Loucy (cell line): Measurements from ENCODE around the gene ADISSP.

ENCODE experiments used
- H2AFZ ChIP-seq: fragments of 200-600 bp; sonication (generic); 2 replicates; pipeline ENCODE4 v1.6.0; 2016; ENCODE audit warnings: antibody characterized with exemption, mild to moderate bottlenecking, low read length, moderate library complexity
- H3F3A ChIP-seq: fragments of 200-600 bp; 2 replicates; pipeline ENCODE4 v1.6.0; 2016; ENCODE audit warnings: antibody characterized with exemption, low read depth, mild to moderate bottlenecking
- H3K27me3 ChIP-seq: fragments of 200-600 bp; sonication (generic); 2 replicates; pipeline ENCODE4 v1.6.1; 2014; ENCODE audit warnings: low read length, mild to moderate bottlenecking; ENCODE audit not compliant: insufficient read depth, poor library complexity, severe bottlenecking
- H3K36me3 ChIP-seq: fragments of 200-600 bp; sonication (generic); 2 replicates; pipeline ENCODE4 v1.6.1; 2016; ENCODE audit warnings: low read length; ENCODE audit not compliant: insufficient read depth
- H3K4me1 ChIP-seq: fragments of 200-600 bp; sonication (generic); 2 replicates; pipeline ENCODE4 v1.5.1; 2014; ENCODE audit warnings: low read length, mild to moderate bottlenecking; ENCODE audit not compliant: insufficient read depth, poor library complexity, severe bottlenecking
- H3K4me2 ChIP-seq: fragments of 200-600 bp; sonication (generic); 2 replicates; pipeline ENCODE4 v1.6.0; 2014; ENCODE audit warnings: antibody characterized with exemption, low read length, low read depth, mild to moderate bottlenecking; ENCODE audit not compliant: poor library complexity, severe bottlenecking
- H3K4me3 ChIP-seq: fragments of 200-600 bp; sonication (generic); 2 replicates; pipeline ENCODE4 v1.5.1; 2014; ENCODE audit warnings: low read length, mild to moderate bottlenecking, mixed read lengths; ENCODE audit not compliant: poor library complexity, severe bottlenecking
- H3K79me2 ChIP-seq: fragments of 200-600 bp; sonication (generic); 2 replicates; pipeline ENCODE4 v1.6.1; 2014; ENCODE audit warnings: low read length; ENCODE audit not compliant: insufficient read depth
- H3K9ac ChIP-seq: fragments of 200-600 bp; sonication (generic); 2 replicates; pipeline ENCODE4 v1.6.0; 2014; ENCODE audit warnings: mild to moderate bottlenecking, low read depth, low read length, moderate library complexity; ENCODE audit not compliant: poor library complexity, severe bottlenecking
- H3K9me2 ChIP-seq: fragments of 200-600 bp; sonication (generic); replicated peaks from 2 replicates; pipeline ENCODE4 v1.6.1; 2016; ENCODE audit warnings: low read depth, low read length, mixed read lengths
- H3K9me3 ChIP-seq: fragments of 200-600 bp; sonication (generic); 2 replicates; pipeline ENCODE4 v1.6.1; 2014; ENCODE audit warnings: mild to moderate bottlenecking, antibody characterized with exemption, low read length, low read depth; ENCODE audit not compliant: insufficient read depth
- H4K20me1 ChIP-seq: fragments of 200-600 bp; sonication (generic); 2 replicates; pipeline ENCODE4 v1.6.0; 2014; ENCODE audit warnings: antibody characterized with exemption, low read length, mild to moderate bottlenecking; ENCODE audit not compliant: insufficient read depth, poor library complexity, severe bottlenecking
- EZH2phosphoT487 ChIP-seq: fragments of 200-600 bp; IDR thresholded peaks from 2 replicates; pipeline ENCODE4 v1.6.1; 2018; ENCODE audit warnings: antibody characterized with exemption, mild to moderate bottlenecking, moderate library complexity, borderline replicate concordance
- TF ChIP-seq, protein P1 (sequence below): fragments of 200-600 bp; sonication (generic); conservative IDR thresholded peaks from 2 replicates; pipeline ENCODE4 v1.5.1; 2014; ENCODE audit warnings: mild to moderate bottlenecking, antibody characterized with exemption, low read length

Gene ADISSP

DNA sequence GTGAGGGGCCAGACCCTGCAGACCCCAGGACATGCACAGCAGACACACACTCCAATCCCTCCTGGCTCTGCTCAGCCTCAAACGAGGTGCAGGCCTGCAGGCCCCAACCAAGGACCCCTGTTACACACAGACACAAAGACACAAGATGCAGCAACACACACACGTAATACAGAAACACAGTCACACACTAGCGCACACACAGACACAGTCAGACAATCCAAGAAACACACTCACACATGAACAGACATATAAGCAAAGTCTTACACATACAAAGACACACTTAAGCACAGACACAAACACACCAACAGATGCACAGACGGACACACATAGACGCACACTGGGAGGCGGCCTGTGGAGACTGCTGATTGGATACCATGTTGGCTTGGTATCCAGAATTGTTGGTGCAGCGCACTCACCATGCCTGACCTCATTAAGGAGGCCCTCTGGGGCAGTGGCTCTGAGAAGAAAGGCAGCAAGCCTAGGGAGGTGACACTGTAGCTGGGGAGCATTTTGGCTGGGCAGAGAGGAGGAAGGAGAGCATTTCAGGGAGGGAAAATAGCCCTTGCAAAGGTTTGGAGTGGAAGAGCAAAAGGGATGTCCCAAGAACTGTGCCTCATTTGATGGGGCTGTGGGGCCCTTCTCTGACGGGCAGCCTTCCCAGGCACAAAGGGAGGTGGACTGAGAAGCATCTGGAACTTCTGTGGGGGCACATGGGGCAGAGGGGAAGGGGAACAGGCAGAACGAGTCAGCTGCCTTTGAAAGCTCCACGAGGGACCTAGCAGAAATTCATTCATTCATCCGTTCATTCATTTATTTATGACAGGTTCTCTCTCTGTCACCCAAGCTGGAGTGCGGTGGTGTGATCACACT is 36.5 kb downstream of the ADISSP start:
- Histone ChIP-seq H3F3A (no peaks in the 10 kb centered on the region), H2AFZ (no peak overlapping the region), H3K9me3 (no peaks in the 10 kb centered on the region), H3K79me2 (no peaks in the 10 kb centered on the region), H3K4me3 (no peak overlapping the region), H3K36me3 (no peaks in the 10 kb centered on the region), H3K27me3 (no peaks in the 10 kb centered on the region), H3K9ac (no peak overlapping the region), H3K4me1 (peaks cover 3% of the 10 kb centered on the region), H3K9me2 (no peaks in the 10 kb centered on the region), H4K20me1 (no peaks in the 10 kb centered on the region), H3K4me2 (no peak overlapping the region)
- TF ChIP-seq EZH2phosphoT487: no peak
- TF ChIP-seq, protein P1, sequence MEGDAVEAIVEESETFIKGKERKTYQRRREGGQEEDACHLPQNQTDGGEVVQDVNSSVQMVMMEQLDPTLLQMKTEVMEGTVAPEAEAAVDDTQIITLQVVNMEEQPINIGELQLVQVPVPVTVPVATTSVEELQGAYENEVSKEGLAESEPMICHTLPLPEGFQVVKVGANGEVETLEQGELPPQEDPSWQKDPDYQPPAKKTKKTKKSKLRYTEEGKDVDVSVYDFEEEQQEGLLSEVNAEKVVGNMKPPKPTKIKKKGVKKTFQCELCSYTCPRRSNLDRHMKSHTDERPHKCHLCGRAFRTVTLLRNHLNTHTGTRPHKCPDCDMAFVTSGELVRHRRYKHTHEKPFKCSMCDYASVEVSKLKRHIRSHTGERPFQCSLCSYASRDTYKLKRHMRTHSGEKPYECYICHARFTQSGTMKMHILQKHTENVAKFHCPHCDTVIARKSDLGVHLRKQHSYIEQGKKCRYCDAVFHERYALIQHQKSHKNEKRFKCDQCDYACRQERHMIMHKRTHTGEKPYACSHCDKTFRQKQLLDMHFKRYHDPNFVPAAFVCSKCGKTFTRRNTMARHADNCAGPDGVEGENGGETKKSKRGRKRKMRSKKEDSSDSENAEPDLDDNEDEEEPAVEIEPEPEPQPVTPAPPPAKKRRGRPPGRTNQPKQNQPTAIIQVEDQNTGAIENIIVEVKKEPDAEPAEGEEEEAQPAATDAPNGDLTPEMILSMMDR: no peak

DNA sequence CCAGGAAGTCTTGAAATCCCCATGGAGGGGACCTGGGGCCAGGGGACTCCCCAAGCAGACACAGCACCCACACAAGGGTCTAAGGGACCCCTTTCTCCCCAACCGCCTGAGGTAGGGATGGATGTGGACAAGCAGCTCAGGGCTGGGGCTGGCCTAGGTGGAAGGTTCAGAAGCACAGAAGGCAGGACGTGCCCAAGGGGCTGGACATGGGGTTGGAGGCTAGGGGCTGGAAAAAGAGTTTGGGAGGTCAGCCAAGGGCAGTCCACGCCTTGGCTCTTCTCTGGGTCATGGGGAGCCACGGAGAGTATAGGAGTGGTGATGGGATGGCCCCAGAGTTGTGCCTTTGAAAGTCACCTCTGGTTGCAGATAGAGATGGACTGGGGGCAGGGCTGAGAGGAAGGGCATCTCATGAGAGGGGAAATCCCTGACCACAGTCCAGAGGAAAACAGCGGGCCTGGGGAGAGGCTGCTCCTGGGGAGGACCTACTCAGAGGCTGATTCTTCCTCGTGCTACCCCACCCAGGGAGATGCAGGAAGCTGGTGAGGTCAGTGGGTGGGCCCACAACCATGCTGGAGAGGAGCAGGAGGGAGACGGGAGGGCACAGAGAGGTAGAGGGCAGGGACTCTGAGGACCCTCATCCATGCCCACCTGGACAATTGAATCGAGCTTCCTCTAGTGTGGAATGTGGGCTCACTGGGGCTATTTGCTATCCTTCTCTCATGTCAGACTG is 37.6 kb downstream of the ADISSP start:
- no peak overlapping the region for H2AFZ ChIP-seq
- no peak overlapping the region for H3K4me3 ChIP-seq
- H3K4me1 ChIP-seq: peaks cover 3% of the 10 kb centered on the region
- H3F3A ChIP-seq: no peaks in the 10 kb centered on the region
- no peak overlapping the region for H3K9ac ChIP-seq
- no peaks in the 10 kb centered on the region for H3K9me3 ChIP-seq
- no peaks in the 10 kb centered on the region for H3K79me2 ChIP-seq
- no peaks in the 10 kb centered on the region for H3K27me3 ChIP-seq
- H3K36me3 ChIP-seq: no peaks in the 10 kb centered on the region
- H3K4me2 ChIP-seq: no peak overlapping the region
- TF ChIP-seq, protein P1: no peak
- TF ChIP-seq EZH2phosphoT487: no peak
- no peaks in the 10 kb centered on the region for H3K9me2 ChIP-seq
- H4K20me1 ChIP-seq: no peaks in the 10 kb centered on the region

DNA sequence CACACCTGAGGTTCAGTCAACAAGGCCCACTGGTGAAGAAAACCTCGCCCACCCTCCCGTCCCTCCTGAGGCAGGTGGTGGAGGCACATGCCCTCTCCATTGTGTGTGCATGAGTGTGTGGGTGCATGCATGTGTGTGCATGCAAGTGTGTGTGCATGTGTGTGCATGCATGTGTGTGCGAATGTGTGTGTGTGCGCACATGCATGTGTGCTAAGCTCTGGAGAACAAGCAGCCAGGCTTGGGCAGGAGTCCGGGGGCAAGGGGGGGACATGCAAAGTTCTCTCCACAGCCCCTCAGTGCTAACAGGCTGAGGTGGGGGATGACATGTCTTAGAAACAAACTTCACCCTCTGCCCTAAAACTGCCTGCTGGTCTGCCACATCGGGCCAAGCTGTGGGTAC is 38.2 kb downstream of the ADISSP start:
- no peak for TF ChIP-seq EZH2phosphoT487
- TF ChIP-seq, protein P1: no peak
- H3K4me3 ChIP-seq: no peak overlapping the region
- no peaks in the 10 kb centered on the region for H3K9me3 ChIP-seq
- no peak overlapping the region for H3K4me2 ChIP-seq
- no peak overlapping the region for H2AFZ ChIP-seq
- H3K4me1 ChIP-seq: peaks cover 3% of the 10 kb centered on the region
- H3F3A ChIP-seq: no peaks in the 10 kb centered on the region
- H3K9ac ChIP-seq: no peak overlapping the region
- no peaks in the 10 kb centered on the region for H4K20me1 ChIP-seq
- no peaks in the 10 kb centered on the region for H3K79me2 ChIP-seq
- H3K36me3 ChIP-seq: no peaks in the 10 kb centered on the region
- no peaks in the 10 kb centered on the region for H3K9me2 ChIP-seq
- H3K27me3 ChIP-seq: no peaks in the 10 kb centered on the region
